GM18519 (cell line): ENCODE results near the gene ATXN1.

ENCODE experiments used
- ATAC-seq: cut with Tn5 transposase; IDR thresholded peaks from one replicate; pipeline ENCODE4 v1.9.1; 2021; ENCODE audit warnings: mild to moderate bottlenecking, moderate library complexity; ENCODE audit not compliant: unreplicated experiment, low FRiP score

Gene ATXN1

GRCh38 chr6:16361121-16361520, 400.1 kb downstream of the ATXN1 start:
- ATAC-seq = no peak

DNA sequence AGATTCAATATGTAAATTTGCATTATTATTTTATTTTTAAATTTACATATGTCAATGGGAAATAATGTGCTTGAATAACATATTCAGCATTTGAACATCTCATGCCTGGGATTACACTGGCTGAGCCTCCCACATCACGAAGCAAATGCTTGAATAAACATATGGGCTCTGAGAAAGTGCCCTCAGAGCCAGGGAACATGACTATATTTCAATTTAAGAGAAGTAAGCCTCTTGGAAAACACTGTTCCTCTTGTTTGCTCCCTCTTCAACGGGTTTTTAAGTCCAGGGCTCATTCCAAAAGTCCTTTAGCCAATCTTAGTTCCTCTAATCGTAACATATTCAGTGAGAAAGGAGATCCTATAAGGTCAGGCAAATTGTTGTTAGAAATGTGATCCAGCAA, 400.9 kb downstream of the ATXN1 start:
- no peak for ATAC-seq

DNA sequence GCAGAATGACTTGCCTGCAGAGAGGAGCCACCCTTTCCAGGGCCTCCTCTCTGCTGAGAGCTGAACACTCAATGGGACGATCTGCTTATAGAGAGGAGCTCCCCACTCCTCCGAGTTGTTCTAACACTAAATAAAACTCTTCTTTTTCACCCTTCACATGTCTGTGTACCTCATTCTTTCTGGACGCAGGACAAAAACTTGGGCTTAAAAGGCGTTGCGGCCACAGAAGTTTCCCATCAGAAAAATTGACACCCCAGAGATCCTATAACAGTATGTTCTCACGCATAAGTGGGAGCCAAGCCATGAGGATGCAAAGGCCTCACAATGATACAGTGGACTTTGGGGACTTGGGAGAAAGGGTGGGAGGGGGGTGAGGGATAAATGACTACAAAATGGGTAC, 401.7 kb downstream of the ATXN1 start:
- ATAC-seq = no peak

DNA sequence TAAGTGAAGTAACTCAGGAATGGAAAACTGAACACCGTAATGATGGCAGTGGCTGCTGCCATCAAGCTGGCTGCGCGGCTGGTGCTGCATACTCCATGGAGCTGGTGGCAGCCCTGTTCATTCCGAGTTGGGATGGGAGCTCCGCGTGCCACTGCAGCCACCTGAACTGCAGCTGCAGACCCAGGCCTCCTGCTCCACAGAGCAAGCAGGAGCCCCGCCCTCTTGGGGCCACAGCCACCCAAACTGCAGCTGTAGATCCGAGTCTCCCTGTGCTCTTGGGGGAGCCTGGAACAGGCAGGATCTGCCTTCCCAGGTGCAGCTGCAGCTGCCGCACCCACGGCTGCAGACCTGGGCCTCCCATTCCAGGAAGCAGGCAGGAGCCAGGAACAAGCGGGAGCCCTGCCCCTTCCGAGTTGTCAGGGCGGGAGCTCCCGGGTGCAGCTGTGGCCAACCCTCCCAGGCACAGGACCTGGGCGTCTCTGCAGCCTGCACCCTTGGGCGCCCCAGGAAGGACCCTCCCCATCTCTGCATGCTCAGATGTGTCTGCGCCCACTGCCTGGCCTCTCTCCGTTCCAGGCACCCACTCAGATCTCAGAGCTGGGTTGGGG, 402.6 kb downstream of the ATXN1 start:
- no peak for ATAC-seq

DNA sequence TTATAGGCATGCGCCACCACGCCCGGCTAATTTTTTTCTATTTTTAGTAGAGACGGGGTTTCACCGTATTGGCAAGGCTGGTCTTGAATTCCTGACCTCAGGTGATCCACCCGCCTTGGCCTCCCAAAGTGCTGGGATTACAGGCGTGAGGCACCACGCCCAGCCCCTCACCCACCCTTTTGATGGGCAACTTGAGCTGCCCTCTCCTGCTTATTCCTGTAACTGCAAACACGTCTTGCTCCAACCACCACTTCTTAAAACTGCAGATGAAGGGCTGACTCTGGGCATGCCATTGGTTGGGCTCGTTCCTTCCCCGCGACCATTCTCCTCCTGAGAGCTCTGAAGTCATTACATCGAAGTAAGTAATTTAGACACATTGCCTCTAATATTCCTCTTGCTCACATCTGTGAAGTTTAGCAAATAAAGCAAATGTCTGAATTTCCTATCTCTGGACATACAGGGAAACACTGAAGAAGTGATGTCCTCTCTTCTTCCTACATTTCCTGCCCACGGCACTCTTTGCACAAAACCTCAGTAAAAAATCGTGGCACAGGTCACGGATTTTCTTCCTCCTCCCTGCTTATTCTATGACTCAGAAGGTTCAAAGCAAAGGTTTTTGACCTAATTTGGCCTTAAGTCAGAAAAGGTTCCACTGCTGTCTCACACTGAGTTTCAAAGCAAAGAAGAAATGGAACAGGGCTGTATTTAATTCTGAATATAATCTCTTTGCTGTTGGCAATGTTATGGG, 405.4 kb downstream of the ATXN1 start:
- no peak for ATAC-seq

GRCh38 chr6:16355238-16355637, 406.0 kb downstream of the ATXN1 start:
- no peak for ATAC-seq

DNA sequence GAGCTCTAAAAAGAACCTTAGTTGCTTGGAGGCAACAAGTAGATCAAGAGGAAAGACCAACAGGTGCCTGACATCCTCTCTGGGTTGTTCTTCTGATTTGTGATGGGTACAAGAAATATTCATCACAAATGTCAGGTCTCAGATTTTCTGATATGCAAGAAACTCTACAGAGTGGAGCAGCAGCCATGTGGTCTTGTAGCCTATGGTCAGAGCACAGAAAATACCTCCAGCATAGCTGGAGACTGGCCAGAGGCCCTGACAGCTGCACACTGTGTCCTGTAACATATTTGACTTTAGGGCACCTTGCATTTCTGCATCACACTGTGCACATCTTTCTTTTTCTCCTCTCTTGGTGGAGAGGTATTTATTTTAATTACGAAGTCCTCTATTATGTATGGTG, 406.6 kb downstream of the ATXN1 start:
- ATAC-seq = no peak

- no peak for ATAC-seq
Measured at GRCh38 chr6:16352821-16353438, 408.3 kb downstream of the ATXN1 start.

DNA sequence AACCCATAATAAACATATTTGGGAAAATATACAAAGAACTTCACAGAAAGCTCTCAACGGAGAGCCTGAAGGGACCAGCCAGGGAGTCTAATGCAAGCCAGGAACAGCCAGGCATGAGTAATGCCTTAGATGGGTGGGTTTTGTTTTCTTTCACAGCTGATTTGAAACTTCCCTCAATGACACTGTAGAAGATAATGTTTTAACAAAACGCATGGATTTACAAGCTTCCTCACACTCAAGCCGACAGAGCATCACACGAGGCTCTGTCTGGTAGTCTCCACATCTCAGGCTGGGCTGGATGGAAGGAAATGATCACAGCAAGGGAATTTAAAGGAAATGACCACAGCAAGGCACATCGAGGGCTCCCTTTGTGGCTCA, 409.0 kb downstream of the ATXN1 start:
- no peak for ATAC-seq

- ATAC-seq = no peak
Measured at GRCh38 chr6:16349544-16349943, 411.7 kb downstream of the ATXN1 start.

DNA sequence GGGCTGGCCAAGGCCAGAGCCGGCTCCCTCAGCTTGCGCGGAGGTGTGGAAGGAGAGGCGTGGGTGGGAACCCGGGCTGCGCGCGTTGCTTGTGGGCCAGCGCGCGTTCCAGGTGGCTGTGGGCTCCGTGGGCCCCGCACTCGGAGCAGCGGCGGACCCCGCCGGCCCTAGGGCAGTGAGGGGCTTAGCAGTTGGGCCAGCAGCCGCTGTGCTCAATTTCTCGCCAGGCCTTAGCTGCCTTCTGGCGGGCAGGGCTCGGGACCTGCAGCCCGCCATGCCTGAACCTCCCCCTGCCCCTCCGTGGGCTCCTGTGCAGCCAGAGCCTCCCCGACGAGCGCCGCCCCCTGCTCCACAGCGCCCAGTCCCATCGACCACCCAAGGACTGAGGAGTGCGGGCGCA, 414.4 kb downstream of the ATXN1 start:
- no peak for ATAC-seq

- no peak for ATAC-seq
Measured at GRCh38 chr6:16345449-16346330, 415.6 kb downstream of the ATXN1 start.

DNA sequence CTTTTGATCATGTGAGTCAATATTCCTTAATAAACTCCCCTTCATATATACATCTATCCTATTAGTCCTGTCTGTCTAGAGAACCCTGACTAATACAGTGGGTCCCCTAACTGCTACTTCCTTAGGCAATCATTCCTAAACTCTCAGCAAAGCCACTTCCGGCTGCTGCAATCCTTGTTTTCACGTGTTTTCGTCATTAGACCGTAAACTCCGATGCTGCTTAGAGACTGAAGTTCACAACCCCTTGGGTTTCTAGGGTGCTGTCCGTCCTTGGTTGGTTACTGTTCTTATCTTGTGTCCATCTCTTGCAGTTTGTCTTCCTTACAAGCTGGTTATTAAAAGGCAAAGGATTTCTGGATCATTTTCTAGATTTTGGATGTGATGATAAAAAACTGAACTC, 416.5 kb downstream of the ATXN1 start:
- no peak for ATAC-seq

DNA sequence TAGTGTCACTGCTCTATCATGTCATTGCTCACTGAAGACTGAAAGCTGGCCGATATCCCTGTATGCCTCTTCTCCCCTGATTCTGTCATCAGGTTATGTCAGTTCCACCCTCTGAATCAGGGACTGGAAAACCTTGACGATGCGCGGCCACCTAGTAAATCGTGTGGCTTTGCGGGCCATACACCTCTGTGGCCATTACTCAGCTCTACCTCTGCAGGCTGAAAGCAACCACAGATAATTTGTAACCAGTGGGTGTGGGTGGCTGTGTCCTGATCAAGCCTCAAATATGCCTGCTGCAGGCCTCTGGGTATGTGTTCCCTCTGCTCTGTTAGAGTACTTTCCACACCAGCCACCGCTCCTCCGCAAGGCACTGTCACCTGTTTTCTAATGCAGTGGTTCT, 417.7 kb downstream of the ATXN1 start:
- no peak for ATAC-seq

- ATAC-seq = no peak
Measured at GRCh38 chr6:16339265-16339587, 422.0 kb downstream of the ATXN1 start.

GRCh38 chr6:16338577-16339264, 422.5 kb downstream of the ATXN1 start:
- no peak for ATAC-seq

DNA sequence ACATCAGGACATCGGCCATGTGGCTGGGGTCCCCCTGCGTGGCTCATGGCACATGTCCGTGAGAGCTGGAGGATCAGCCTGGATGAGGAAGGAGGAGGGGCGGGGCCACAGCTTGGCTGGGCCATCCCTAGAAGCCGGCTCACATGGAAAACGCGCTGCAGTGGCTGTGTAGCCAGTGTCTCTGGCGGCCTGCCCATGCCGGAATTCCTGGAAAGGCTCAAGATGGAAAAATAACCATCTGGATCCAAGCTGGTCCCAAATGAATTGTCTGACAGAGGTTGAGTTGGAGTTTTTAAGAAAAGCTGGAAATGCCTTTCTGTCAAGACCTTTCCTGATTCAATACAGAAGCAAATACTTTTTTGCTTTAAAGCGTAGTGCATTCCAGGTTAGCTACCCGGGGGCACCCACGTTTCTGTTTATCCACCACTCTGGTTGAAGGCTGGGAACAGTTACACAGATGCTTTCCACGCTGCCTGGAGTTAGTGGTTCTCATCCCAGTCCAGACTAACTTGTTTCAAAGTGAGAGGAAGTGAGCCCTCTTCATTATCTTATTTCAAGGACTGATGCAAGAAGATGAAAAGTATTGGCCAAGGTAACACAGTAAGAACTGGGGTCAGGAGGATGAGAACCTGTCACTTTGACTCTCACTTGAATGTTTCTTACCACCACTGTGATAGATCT, 423.8 kb downstream of the ATXN1 start:
- ATAC-seq = no peak

- no peak for ATAC-seq
Measured at GRCh38 chr6:16336911-16337294, 424.4 kb downstream of the ATXN1 start.

GRCh38 chr6:16336056-16336818, 425.0 kb downstream of the ATXN1 start:
- ATAC-seq = no peak
